ENCODE measurements around the gene UBL7.

The UBL7 gene

DNA sequence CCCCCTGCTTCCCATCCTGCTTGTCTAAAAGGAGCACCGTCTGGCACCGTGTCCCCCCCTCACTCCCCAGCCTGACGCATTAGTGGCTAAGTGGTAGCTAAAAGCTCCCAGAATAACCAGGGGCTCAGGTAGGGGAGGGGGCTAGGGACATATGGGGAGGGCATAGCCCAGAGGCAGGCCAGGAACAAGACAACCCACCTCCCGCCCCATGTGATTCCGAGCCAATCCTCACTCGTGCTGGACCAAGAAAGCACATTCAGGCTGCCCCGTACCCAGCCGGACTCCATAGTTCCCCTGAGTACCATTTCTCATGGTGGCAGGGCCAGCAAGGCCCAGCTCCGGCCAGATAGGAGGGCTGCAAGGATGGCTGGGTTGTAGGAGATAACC, 38.7 kb downstream of the UBL7 start:
- DNase-seq = no peak

DNA sequence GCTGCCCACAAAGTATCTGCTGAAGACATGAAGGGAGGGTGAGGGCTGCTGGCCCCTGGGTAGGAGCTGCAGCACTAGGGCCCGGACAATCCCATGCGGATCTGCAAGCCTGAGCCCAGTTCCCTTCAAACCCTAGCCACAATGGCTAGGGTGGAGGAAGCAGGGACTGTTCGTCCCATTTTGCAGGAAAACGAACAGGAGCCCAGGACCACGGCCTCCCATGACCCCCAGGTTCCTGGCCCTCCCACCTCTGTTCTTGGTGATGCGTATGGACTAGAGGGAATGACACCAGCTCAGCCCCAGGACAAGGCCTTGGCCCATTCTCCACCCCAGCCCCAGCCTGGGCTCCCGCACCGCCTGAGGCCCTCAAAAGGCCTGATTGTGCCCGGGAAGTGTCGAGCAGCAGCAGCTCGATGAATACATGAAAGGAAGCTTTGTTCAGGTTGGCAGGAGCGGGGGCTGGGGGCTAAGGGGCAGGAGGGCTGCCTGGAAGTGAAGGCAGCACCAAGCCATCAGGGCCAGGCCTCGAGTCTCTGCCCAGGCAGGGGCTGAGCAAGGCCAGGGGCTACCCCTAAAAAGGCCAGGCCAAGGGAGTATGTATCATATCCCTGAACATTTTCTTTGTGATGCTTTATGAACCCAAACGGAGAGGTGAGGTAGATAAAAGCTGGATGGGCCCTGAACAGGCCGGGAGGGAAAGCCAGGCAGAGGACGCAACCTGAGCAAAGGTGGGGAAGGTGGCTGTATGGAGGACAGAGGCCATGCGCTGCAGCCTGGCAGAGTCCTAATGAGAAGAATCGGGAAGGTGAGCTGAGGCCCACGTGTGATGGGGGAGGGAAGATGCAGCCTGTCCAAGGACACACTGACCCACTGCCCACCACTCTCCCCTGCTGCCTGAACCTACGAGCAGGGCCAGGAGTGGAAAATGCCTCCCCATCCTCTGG, 39.4 kb downstream of the UBL7 start:
- no peak for DNase-seq

DNA sequence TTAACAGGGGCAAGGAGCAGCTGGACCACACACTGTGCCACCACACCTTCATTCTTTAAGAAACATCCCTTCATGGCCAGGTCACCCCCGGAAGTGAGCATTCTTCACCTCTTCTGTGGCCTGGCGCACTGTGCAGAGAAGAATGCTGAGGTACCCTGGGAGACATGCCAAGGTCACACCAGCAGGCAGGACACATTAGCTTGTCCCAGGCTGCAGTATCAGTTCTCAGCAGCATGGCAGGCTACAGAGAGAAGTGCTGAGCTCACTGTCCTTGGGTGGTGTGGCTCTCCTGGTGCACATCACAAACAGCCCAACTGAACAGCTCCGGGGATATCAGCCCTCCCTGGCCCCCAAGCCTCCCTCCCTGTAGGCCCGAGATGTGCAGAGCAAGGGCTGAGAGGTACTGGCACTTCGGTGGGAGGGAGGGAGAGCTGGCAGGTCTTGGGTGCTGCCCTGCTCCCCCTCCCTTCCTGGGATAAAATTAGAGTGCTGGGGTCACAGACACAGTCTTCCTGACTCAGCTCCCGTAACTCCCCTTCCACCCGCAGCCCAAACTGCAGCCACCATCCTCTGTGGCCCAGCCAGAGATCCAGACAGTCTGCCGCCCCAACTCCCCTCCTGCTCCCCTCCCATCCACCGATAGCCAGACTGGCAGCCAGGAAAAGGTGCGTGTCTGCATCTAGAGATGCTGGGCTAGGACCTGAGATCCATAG, 40.6 kb downstream of the UBL7 start:
- DNase-seq = no peak

DNA sequence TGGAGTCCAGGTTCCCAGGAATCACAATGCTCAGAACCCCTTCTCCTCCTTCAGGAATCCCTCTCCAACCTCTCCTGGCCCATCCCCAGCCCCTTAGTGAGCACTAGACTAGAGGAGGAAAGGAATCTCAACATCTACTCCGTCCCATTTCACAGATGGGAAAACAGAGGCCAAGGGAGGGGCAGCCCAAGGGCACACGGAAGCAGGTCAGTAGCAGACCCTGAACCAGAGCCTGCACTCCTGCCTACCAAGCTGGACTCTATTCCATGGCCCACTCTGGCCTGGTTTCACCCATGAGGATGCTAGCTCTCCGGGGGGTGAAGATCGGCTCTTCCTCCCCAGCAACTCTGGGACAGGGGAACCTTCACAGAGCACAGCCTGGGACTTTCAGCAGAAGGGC, 41.5 kb downstream of the UBL7 start:
- no peak for DNase-seq

DNA sequence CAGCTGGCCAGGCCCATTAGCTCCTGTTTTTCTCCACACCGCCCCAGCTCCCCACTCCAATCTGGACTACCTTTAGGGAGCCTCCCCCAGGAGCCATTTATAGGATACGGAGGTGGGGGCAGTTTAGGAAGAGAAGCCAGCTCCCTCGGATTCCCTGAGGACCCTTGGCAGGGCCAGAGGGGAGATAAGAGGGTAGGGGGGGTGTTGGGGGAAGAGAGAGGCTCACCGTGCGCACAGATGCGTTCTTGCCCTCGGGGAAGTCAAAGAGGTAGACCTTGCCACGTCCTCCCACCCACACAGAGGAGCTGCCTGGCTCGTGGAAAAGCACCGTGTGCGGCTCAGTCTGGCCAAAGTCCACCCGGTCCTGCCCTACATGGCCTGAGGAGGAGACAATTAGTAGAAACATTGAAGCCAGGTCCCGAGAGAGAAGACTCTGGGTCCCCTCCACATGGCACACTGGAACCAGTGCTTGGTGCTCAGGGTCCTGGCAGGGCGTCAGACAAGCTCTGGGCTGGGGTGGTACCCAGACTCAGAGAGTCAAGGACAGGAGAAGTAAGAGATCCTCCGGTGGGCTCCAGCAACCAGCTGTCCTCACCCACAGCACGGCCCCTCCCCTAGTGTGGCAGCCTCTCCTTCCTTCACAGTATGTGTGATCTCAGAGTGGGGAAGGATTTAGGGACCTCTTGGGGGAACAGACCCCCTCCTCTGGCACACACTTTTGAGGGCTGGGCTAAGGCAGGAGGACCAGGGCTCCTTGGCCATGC, 42.2 kb downstream of the UBL7 start:
- no peak for DNase-seq

DNA sequence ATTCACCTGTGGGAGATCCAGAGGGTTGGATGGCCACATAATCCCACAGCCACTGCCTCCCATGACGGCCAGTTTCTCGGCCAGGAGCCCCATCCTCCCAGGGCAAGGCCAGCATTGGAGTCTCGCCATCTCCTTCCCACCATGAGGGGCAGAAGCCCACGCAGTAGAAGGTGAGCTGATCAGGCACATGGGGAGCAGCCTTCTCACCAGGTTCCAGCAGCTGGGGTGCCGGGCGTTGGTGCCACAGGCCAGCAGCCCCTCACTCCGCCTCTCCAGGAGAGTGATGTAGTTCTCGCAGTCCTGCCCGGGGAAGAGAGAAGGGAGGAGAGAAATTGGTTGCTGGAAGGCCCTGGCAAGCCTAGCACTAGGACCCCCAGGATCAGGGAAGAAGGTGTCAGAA, 43.3 kb downstream of the UBL7 start:
- no peak for DNase-seq

DNA sequence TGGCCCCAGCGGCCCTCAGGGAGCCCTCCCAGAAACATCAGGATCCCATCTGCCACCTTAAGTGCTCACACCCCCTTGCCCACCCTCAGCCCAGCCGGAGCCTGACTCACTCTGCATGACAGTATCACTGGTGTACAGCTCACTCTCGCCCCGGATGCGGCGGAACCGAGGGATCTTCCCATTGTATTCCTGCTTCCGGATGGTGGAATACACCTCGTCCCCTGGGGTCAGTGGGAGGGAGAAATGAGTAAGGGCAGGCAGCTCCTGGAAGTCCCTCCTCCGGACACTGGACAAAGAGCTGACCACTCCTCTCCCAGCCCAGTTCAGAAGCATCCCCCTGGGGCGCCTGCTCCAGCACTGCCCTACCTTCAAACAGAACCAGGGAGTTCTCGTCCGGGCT, 43.7 kb downstream of the UBL7 start:
- DNase-seq = no peak

DNA sequence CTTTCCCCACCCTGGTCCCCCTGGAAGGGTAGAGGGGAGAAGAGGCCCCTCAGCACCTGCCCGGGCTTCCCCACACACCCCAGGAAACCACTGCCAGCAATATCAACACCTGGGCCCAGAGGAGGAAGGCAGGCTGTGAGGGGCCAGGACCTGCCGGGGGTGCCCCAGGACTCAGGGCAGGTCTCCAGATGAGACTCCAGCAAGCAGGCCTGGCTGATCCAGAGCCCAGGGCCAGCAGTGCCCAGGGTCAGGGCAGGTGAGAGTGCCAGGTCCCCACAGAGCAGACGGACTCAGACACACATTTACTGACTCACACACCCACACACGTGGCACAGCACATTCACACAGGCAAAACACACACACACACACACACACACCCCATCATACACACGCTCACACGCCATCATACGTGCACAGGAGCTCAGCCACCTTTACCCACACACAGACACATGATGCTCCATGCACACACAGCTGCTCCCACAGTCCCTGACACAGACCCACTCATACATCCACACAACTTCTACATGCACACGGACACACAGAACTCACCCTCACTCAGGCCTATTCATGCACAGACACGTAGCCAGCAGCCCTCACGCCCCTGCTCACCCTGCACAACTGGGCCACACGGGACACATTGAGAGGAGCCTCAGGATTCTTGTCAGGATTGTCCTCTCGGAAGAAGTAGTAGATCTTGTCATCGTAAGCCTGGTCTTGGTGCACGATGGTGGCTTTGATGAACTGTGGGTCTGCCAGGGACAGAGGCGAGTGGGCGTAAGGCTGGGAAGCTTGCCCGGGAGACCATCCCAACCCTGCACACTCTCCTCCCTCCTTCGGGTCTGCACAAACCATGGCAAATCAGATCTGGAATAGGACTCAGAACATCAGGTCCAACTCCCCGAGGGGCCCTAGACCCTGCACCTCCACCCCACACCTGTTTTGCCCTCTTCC, 44.7 kb downstream of the UBL7 start:
- DNase-seq = no peak

DNA sequence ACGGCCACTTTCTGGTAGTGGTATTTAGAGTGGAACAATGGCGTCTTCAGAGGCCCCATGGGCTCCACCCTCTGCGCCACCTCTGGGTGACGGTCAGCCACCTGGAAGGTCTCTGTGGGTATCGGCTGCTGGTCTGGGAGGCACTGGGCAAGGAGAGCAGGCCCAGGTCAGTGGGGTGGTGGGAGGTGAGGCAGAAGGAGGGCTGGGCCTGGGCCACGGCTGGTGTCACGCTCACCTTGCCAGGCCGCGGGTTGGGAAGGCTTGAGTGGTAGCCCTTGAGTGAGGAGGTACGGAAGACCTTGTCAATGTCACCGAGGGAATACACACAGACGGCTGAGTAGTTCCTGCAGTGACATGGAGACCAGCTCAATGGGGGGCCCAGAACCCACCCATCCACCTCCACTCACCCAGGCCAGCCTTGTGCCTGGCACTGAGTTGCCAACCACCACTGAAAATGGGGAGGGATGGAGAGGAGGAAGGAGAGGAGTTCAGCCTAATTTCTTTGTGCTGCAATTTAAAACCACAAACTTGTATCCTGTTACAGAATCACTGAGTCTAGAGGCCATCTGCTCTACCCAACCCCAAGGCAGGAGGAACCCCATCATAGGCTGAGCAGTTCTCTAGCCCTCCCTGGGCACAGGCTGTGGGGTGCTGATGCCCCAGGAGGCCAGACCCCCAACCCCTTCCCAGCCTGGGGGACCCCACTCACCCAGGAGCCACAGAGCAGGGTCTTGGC, 46.2 kb downstream of the UBL7 start:
- DNase-seq = no peak

DNA sequence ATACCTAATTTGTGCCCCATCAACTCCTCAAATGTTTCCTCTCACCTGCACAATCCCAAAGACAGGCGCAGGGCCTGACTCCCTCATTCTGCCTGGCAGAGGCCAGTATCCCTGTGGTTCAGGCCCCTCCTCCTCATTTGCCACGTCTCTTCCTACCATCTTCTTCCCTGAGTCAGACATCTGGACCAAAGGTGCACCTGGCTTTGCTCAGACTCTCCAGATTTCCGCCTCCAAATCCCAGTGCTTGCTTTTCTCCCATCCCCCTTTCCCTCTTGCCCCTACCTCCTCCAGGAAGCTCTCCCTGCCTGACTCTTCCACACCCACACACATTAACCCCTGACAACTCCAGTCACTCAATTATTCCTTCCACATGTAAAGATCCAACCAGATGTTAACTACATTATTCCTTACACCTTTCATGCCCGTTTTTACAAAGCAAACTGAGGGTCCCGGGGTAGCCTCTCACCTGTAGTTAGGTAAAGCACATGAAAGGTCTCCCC, 46.8 kb downstream of the UBL7 start:
- DNase-seq = no peak

DNA sequence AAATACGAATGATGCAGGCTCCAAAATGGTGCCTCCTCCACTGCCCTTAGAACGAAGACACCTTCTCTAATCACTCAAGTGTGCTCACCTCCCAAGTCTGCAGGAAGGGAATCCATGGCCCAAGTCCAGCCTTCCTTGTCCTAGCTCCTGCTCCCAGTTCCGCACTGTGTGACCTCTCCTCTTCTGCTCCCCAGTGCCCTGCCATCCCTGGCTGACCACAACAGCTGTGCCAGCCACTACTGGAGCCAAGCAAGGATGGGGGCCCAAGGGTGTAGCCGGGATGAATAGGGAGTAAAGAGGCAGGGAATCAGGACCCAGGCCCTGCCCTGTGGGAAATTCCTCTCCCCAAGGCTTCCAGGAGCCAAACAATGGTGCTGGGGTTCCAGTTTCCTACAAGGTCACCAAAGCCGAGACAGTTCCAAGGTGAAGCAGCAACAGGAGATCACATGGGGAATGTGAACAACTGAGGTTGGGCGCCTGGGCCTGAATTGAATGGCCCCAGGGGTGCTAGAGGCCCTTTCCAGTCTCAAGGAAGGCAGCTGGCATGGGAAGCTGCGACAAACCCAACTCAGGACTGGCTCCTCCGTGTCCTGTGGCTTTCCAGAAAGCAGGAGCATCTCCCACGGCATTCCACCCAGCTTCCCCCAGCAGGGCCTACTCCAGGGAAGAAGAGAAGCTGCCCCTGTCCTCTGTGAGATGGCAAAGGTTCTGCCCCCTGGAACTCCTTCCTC, 47.4 kb downstream of the UBL7 start:
- no peak for DNase-seq

DNA sequence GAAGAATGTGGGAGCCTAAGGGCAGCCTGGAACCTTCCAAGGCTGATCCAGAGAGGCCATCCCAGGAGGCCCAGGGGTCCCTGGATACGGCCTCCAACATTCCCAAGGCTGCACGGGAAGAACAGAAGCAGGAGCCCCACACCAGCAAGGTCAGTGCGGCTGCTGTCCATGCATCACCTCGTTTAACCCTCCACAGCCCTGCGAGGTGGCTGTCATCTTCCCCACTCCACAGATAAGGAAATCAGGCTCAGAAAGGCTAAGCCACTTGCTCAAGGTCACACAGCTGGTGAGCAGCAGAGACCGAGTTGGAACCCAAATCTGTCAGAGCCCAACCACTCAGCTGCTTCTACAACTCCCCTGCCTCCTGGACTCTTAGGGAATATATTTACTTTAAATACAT, 48.8 kb downstream of the UBL7 start:
- DNase-seq = no peak

DNA sequence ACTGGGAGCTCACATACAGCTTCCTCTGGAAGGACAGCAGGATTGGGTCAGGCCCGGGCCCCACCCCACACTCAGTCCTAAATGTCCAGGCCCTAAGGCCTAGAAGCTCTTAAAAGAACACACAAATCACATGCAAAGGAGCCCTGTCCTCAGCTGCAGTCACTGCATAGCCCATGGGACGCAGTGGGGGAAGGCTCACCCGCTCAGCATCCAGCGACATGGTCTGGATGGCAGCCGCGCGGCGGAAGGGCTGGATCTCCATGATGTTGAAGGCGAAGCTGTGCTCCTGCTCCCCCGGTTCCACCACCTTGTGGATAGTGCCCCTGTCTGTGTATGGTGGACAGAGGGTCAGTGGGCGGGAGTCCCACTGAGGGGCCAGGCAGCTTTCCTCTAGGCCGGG, 49.3 kb downstream of the UBL7 start:
- DNase-seq = no peak

DNA sequence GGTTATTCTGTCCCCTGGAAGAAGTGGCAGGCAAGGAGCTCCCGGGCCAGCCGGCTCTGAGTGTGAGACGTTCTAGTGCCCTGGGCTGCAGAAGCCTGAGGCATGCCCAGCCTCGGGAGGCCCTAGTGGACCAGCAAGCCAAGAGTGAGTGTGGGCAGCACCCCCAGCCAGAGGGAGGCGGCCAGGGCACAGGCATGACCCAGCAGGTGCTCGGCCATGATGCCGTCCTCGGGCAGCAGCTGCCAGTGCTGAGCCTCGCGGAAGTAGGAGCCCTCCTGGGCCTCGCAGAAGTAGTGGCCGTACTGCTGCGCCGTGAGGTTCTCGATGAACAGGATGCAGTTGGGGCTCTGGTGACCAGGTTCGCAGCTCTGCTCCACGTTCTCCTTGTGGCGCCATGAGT, 50.5 kb downstream of the UBL7 start:
- DNase-seq = no peak

DNA sequence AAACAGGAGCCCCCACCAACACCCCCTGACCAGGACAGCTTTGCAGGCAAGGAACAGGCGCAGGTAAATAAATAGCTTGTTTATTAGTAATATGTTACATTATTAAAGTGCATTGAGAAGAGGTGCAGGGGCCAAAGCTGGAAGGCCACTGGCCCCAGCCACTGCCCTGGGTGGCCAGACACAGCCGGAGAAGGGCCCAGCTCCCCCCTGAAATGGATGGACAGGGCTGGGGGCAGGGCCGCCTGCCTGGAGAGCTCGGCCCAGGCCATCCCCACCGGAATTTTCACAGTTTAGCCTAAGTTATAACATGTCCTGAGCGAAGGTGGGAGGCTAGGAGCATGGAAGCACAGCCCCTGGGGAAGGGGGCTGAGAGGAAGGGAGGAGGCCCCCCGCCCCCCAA, 51.7 kb downstream of the UBL7 start:
- DNase-seq = no peak

DNA sequence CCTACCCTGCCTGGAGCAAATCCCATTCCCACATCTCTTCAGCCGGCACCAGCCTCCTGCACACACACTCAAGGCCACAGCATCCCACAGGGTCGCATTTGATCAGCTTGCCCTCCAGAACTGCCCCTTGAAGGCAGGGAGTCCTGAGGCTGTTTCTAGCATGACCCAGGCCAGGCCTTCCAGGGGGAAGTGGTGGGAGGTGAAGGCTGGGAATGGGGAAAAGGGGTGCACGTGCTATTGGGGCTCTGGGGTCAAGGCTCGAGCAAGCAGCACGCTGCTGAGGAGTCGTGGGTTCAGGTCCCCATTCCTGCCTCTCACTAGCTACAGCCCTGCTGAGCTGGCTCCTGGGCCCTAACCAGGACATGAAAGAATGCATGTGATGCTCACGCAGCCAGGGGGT, 52.1 kb downstream of the UBL7 start:
- DNase-seq = no peak

DNA sequence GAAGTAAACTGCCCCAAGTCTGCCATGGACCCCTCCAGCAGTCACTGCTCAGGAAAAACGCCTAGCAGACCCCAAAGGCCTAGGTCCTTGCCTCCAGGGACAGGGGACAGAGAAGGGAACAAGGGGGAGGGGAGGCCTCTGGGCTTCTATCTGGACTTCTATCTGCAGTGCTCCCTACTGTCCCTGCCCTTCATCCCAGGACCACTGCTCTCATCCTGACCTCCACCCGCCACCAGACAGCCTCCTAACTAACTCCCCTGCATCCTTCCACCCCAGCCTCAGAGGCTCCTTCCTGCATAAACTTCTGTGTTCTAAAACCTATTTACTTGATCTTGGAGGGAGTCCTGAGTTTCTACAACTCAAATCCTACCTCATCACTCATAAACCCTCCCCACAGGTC, 52.6 kb downstream of the UBL7 start:
- no peak for DNase-seq

DNA sequence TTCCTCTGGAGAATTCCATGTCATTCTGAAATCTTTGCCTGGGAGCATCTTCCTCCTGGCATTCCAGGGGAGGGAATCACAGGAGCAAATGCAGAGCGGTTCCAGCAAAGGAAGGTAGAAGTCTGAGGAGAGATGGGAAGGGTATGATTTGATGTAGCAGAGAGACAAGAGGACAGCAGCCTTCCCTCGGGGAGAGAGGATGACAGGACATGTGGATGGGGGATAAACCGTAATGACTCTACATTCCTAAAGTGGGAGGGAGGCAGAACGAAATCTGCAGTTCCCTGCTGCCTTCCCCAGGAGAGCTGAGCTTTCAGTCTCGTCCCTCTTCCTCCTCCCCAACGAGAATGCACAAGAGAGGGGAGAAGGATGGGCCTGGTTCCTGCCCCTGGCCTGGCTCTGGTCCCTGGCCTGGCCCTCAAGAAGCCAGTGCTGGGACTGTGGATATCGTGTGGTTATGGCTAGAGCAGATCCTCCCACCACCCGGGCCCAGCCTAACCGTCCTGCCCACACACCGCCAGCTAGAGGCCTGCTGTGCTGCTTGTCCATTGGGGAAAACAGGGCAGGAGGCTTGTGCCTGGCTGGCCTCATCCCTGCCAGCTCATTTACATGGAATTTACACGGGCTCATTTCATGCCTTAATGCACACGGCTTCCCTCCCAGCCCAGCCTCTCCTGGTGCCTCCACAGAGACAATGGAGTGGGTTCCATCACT, 53.8 kb downstream of the UBL7 start:
- no peak for DNase-seq

DNA sequence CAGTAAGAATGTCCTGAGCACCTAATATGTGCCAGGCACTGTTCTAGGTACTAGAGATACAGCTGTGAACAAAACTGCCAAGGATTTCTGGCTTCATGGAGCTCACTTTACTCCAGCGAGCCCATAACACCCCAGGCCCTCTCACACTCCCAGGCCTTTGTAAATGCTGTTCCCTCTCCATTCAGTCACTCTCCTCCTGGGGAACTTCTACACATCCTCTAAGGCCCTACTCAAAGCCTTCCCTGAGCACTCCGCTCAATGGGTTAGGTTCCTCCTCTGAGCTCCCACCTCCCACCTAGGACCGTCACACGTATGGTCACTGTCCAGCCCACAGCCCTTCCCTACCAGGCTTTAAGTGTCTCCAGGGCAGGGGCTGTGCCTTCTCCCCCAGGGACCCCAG, 54.4 kb downstream of the UBL7 start:
- DNase-seq = no peak

DNA sequence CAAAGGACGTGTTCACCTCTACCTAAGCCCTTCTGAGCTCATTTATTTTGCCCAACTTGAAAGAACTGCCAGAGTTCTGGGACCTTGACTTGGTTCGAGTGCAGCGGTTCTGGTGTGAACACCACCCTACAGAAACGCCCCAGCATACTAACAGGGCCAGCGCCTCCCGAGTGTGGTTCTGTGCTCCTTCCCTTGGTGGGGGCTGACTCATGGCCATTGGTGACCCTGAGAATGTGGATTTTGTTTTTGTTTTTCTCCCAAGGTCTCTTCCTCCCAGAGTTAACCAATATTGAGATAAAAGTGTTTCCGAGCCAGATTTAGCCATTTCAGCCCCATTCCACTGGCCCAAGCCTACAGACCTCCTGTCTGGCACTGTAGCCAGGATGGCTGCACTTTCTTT, 55.1 kb downstream of the UBL7 start:
- no peak for DNase-seq
